Measurements from ENCODE around the gene TRAK2. TPM values are rescaled to one million over a fixed set of nuclear protein-coding genes. Genes with fewer than 3 reads are reported as not detected.

Gene TRAK2
- total and polyA plus RNA-seq, 2 donors (not counting 1 experiment from before 2014, with no cell fraction given): 73.2 to 81.1 TPM

DNA sequence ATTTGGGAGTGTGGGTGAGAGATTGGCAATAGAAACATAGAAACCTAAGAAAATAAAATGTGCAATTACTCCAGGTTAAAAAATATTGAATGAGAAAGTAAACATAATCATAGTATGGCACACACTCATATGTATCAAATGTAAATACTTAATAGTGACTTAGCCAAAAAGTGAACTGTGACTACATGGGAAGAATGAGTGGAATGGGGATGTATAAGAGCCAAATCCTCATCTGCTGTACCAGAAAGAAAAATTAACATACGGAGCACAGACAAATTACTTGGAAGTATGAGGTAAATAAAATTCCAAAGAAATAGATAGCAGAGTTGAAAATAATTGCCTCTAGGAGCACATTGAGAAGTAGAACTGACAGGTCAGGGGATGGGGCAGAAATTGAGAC is 98.1 kb downstream of the TRAK2 start:
- Histone ChIP-seq H3K36me3 (ENCODE audit: control insufficient read depth, insufficient read depth, low read length) (no peaks in the 10 kb centered on the region), H3K4me2 (ENCODE audit: extremely low read depth, insufficient read depth, low read length) (no peak overlapping the region), H4K20me1 (ENCODE audit: control insufficient read depth, extremely low read depth, insufficient read depth, low read length) (no peaks in the 10 kb centered on the region), H3K27me3 (ENCODE audit: control insufficient read depth, insufficient read depth, low read length) (no peaks in the 10 kb centered on the region), H2AFZ (ENCODE audit: low read length) (no peak overlapping the region), H3K4me1 (ENCODE audit: control insufficient read depth, extremely low read depth, insufficient read depth, low read length) (peaks cover 2% of the 10 kb centered on the region), H3K27ac (ENCODE audit: insufficient read depth, low read length) (no peak overlapping the region), H3K9ac (ENCODE audit: insufficient read depth, low read length) (no peak overlapping the region), H3K79me2 (ENCODE audit: control insufficient read depth, insufficient read depth, low read length) (no peaks in the 10 kb centered on the region), H3K4me3 (replicated peaks in 1 of 4; ENCODE audit: control extremely low read depth in 1 of 4, insufficient read depth in 1 of 4, low read depth in 3 of 4, low read length in 4 of 4) (no peak overlapping the region), H3K9me3 (ENCODE audit: control insufficient read depth, insufficient read depth, low read depth, low read length) (no peaks in the 10 kb centered on the region)
- peak; percentile 9 to 27 for DNase-seq (ENCODE audit: low read depth in 2 of 2)
- TF ChIP-seq EZH2 (IDR thresholded peaks at IDR 0.05; ENCODE audit: low read length, missing control alignments): no peak
- TF ChIP-seq CTCF (conservative IDR thresholded peaks at IDR 0.05 in 1 of 2, IDR thresholded peaks at IDR 0.05 in 1 of 2; ENCODE audit: low read depth in 1 of 2, low read length in 2 of 2): no peak

- Histone ChIP-seq H3K27me3 (ENCODE audit: control insufficient read depth, insufficient read depth, low read length) (no peaks in the 10 kb centered on the region), H3K4me2 (ENCODE audit: extremely low read depth, insufficient read depth, low read length) (no peak overlapping the region), H4K20me1 (ENCODE audit: control insufficient read depth, extremely low read depth, insufficient read depth, low read length) (no peaks in the 10 kb centered on the region), H2AFZ (ENCODE audit: low read length) (no peak overlapping the region), H3K9ac (ENCODE audit: insufficient read depth, low read length) (no peak overlapping the region), H3K4me3 (replicated peaks in 1 of 4; ENCODE audit: control extremely low read depth in 1 of 4, insufficient read depth in 1 of 4, low read depth in 3 of 4, low read length in 4 of 4) (no peak overlapping the region), H3K27ac (ENCODE audit: insufficient read depth, low read length) (no peak overlapping the region), H3K4me1 (ENCODE audit: control insufficient read depth, extremely low read depth, insufficient read depth, low read length) (no peaks in the 10 kb centered on the region), H3K36me3 (ENCODE audit: control insufficient read depth, insufficient read depth, low read length) (no peaks in the 10 kb centered on the region), H3K79me2 (ENCODE audit: control insufficient read depth, insufficient read depth, low read length) (no peaks in the 10 kb centered on the region), H3K9me3 (ENCODE audit: control insufficient read depth, insufficient read depth, low read depth, low read length) (no peaks in the 10 kb centered on the region)
- DNase-seq (ENCODE audit: low read depth in 2 of 2): no peak
- TF ChIP-seq CTCF (conservative IDR thresholded peaks at IDR 0.05 in 1 of 2, IDR thresholded peaks at IDR 0.05 in 1 of 2; ENCODE audit: low read depth in 1 of 2, low read length in 2 of 2) (no peak), EZH2 (IDR thresholded peaks at IDR 0.05; ENCODE audit: low read length, missing control alignments) (no peak)
Observed at GRCh38 chr2:201350879-201351278, 100.4 kb downstream of the TRAK2 start.

- Histone ChIP-seq H3K27ac (ENCODE audit: insufficient read depth, low read length) (no peak overlapping the region), H2AFZ (ENCODE audit: low read length) (no peak overlapping the region), H3K4me1 (ENCODE audit: control insufficient read depth, extremely low read depth, insufficient read depth, low read length) (no peaks in the 10 kb centered on the region), H3K9me3 (ENCODE audit: control insufficient read depth, insufficient read depth, low read depth, low read length) (no peaks in the 10 kb centered on the region), H3K79me2 (ENCODE audit: control insufficient read depth, insufficient read depth, low read length) (no peaks in the 10 kb centered on the region), H3K27me3 (ENCODE audit: control insufficient read depth, insufficient read depth, low read length) (no peaks in the 10 kb centered on the region), H4K20me1 (ENCODE audit: control insufficient read depth, extremely low read depth, insufficient read depth, low read length) (no peaks in the 10 kb centered on the region), H3K9ac (ENCODE audit: insufficient read depth, low read length) (no peak overlapping the region), H3K36me3 (ENCODE audit: control insufficient read depth, insufficient read depth, low read length) (no peaks in the 10 kb centered on the region), H3K4me2 (ENCODE audit: extremely low read depth, insufficient read depth, low read length) (no peak overlapping the region), H3K4me3 (replicated peaks in 1 of 4; ENCODE audit: control extremely low read depth in 1 of 4, insufficient read depth in 1 of 4, low read depth in 3 of 4, low read length in 4 of 4) (no peak overlapping the region)
- DNase-seq (ENCODE audit: low read depth in 2 of 2): no peak
- TF ChIP-seq CTCF (conservative IDR thresholded peaks at IDR 0.05 in 1 of 2, IDR thresholded peaks at IDR 0.05 in 1 of 2; ENCODE audit: low read depth in 1 of 2, low read length in 2 of 2): no peak
- no peak for TF ChIP-seq EZH2 (IDR thresholded peaks at IDR 0.05; ENCODE audit: low read length, missing control alignments)
Observed at GRCh38 chr2:201349601-201350000, 101.7 kb downstream of the TRAK2 start.

Measured in fibroblast of lung (primary cell).